Inflammatory macrophage treated with lipopolysaccharide for 4 hours (primary cell): ENCODE results near the gene PSMC3.

ENCODE experiments used
- DNase-seq: peaks from one replicate; pipeline ENCODE4 v3.0.0-alpha.2; 2020

Gene PSMC3

GRCh38 chr11:47393163-47394049 is 32.8 kb downstream of the PSMC3 start:
- peak; percentile 75 for DNase-seq

- DNase-seq, result no peak
Measured at GRCh38 chr11:47392546-47393162, 33.6 kb downstream of the PSMC3 start.

DNA sequence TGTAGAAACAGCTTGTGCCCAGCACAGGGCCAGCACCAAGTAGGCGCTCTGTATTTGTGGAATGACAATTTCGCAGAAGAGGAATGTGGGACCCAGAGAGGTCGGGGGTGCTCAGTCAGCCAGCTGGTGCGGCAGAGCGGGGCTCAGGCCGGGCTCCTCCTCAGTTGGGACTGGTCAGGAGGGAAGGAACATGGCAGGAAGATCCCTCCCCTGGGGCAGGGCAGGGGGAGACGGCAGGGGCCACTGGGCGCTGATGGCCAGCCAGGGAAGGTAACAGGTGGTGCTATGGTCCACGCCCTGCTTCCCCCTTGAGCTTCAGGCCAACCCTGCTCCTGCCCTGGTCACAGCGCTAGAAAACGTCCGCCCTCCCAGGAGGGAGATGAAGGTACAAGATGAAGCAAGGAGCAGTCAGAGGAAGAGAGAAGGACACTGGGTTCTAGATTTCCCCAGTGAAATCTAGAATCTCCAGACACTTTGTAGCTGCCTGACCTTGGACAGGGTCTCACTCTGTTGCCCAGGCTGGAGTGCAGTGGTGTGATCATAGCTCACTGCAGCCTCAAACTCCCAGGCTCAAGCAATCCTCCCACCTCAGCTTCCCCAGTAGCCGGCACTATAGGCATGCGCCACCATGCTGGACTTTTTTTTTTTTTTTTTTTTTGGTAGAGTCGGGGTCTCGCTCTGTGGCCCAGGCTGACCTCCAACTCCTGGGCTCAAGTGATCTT is 34.4 kb downstream of the PSMC3 start:
- DNase-seq, result no peak

DNA sequence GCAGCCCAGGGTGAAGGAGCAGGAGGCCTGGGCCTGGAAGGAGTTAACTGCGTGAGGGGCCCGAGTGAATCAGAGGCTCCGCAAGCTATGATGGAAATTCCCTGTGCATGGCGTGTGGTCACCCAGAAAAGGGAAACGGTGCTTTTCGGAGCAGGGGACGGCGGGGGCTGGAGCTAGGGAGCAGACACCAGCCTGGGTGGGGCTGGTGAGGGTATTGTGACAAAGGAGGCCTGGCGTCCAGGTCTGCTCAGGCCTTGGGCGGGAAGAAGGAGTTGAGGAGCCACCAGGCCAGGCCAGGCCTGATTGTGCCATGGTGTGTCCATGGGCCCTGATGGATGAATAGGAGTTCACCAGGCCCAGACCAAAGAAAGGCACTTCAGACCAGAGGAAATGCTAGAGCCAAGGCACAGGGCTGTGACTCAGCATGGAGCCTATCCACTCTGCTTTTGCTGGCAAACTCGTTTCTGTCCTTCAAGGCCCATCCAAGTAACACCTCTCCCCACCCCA is 35.1 kb downstream of the PSMC3 start:
- peak; percentile 98 for DNase-seq

DNA sequence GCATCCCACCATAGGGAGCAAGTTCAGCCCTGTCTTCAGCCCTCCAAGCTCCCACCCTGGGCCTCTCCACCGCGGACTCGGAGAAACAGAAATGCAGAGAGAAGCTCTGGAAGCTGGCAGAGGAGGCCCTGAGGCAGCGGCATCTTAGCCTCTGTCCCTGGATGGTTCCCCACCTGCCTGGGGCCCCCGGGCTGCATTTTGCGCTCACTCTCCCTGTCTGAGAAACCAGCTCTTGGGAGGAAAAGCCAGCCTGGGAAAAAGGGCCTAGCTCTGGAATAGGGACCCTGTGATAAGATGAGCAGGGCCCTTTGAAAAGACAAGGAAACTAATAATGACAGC is 35.8 kb downstream of the PSMC3 start:
- no peak for DNase-seq

GRCh38 chr11:47389577-47390421 is 36.4 kb downstream of the PSMC3 start:
- DNase-seq, result no peak

DNA sequence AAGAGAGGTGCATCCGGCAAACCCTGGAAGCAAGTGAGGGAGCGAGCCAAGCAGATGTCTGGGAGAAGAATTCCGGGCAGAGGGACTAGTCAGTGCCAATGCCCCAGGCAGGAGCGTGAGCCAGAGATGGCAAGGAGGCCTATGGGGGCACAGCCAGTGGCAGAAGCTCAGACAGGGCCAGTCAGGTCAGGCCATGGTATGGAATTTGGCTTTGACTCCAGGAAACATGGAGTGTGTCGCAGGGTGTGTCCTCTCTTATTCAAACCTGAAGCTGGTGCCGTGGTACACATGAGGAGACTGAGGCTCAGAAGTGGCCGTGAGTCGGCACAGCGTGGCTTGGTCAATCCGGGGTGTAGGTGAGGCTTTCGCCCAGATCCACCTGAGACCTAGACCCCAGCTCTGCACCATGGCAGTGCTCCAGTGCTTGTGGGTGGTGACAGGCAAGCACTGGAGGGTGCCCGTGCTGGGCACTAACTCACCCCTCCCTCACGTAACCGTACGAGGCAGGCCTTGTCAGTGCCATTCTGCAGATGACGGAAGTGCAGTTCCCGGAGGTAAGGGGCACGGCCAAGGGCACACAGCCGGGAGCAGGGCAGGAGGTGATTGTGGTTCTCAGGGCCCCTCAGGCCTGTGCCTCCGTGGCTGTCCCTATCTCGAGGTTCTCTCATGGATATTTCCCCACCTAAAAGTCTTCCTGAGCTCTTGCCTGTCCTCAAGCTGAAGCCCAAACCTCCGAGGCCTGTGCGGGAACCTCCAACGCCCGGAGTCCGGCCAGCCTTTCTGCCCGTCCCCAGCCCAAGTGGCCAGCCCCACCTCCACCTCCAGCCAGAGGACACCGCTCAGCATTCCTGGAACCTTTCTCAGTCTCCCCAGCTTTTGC is 37.3 kb downstream of the PSMC3 start:
- no peak for DNase-seq

DNA sequence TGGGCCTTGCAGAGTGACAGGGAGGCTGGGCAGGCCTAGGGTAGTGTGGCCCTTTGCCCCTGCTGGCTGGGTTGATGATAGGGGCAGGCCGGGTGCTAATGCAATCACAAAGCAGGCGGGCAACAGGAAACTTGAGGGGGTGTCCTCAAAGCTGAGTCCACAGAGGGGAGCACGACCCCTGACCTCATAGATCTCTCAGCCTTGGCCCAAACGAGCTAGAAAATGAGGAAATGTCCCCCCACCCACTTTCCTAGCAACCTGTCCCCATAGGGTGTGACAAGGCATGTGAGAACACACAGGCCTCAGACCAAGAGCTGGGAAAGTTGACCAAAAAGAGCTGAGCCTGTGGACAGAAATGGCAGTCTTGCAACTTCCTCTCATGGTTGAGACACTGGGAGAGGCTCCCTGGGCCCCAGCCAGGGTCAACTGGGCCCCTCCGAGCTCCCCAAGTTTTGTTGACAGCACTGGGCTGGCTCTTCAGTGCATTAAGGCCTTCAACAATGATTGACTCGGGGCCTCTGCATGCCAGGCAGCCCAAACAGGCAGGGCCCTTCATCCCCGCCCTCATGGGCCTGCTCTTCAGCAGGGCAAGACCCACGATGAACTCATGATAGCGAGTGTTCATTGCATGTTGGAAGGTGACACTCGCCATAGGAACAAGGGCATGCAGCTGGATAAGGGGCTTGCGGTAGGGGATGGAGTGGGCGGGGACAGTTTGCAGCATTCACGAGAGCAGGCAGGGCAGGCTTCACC is 38.1 kb downstream of the PSMC3 start:
- DNase-seq, result peak; percentile 98

DNA sequence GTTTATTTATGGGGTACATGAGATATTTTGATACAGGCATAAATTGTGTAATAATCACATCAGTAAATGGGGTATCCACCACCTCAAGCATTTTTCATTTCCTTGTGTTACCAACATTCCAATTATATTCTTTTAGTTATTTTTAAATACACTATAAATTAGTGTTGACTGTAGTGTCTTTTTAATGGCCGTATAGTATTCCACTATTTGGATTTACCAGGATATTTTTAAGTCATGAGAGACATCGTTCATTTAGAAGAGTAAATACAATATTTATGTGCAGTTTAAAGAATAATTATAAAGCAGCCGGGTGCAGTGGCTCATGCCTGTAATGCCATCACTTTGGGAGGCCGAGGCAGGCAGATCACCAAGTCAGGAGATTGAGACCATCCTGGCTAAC is 41.7 kb downstream of the PSMC3 start:
- no peak for DNase-seq

- peak; percentile 78 for DNase-seq
Measured at GRCh38 chr11:47383071-47383470, 43.2 kb downstream of the PSMC3 start.

DNA sequence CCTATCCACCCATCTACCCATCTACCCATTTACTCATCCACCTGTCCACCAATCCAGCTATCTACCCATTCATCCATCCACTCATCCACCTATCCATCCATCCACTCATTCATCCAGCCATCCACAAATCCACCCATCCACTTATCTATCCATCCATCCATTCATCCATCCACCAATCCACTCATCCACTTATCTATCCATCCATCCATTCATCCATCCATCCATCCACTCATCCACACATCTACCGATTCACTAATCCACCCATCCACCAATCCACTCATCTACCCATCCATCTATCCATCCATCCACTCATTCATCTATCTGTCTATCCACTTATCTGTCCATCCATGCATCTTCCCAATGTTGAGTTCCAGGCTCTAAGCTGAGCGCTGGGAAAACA is 46.2 kb downstream of the PSMC3 start:
- no peak for DNase-seq

GRCh38 chr11:47379317-47379716 is 46.9 kb downstream of the PSMC3 start:
- no peak for DNase-seq

GRCh38 chr11:47378836-47379170 is 47.4 kb downstream of the PSMC3 start:
- no peak for DNase-seq

DNA sequence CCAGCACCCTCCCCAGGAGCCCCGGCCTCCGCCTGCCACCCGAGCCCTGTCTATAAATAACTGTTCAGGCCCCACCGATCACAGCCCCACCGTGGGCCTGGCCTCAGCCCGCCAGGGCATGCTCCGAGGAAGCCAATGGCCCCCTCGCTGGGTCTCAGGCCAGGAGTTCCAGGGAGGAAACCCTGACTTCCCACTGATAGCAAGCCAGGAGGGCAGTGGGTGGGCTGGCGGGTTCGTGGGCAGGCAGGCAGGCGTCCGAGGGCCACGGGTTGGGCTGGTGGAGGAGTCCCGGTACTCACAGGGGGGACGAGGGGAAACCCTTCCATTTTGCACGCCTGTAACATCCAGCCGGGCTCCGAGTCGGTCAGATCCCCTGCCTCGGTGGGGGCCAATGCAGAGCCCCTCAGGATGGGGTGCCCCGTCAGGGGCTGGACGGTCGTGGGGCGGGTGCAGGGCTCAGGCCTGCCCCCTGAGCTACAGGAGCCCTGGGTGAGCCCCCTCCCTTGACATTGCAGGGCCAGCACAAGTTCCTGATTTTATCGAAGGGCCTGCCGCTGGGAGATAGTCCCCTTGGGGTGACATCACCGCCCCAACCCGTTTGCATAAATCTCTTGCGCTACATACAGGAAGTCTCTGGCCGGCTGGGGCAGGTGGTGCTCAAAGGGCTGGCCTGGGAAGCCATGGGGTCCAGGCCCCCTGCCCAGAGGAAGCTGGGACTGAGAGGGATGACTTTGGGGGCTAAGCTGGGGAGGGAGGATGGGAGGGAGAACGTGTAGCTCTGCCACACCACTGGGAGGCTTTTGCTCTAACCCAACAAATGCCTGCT is 48.0 kb downstream of the PSMC3 start, which contains the start of gene SPI1:
Gene SPI1, minus strand, starts transcription at position 538 of the 826 bp plus-strand sequence. Its CDS starts 194 bp downstream, at position 344.
- peak; percentile 97 for DNase-seq

DNA sequence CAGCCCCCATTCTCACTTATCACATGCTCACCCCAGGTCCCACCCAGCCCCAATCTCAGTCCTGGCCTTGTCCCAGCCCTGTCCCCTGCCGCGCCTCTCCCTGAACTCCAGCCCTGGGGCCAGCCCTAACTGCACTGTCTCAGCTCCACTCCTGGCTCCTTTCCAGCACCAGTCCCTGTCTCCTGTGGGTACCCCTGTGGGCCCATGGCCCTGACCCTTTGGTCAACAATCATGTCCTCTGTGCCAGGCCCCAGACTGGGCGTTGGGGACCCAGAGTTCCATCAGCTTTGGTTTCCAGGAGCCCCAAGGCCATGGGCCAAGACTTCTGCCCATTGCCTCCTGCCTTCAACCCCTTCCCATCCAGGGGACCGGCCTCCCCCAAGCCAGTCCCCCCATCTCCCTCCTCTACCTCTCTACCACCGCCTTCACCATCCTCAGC is 48.6 kb downstream of the PSMC3 start:
- DNase-seq, result peak; percentile 46

- DNase-seq, result peak; percentile 86
Measured at GRCh38 chr11:47376525-47377371, 49.5 kb downstream of the PSMC3 start.

- no peak for DNase-seq
Measured at GRCh38 chr11:47376107-47376524, 50.1 kb downstream of the PSMC3 start.

- no peak for DNase-seq
Measured at GRCh38 chr11:47375546-47376085, 50.6 kb downstream of the PSMC3 start.

DNA sequence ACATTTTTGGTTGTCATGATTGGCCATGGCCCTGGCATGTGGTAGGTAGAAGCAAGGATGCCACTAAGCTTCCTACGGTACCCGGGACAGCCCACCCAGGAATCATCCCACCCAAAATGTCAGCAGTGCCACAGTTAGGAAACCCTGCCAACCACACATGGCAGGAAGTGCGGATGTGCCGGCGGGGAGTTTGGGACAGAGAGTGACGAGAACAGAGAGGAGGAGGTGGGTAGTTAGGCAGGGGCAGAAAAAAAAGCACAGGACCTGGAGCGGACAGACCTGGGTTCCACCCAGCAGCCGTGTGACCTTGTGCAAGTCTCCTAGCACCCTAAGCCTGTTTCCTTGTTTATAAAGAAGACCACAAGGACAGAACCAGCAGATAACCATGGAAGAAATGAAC is 51.2 kb downstream of the PSMC3 start:
- DNase-seq, result peak; percentile 53
